Measurements from ENCODE around the gene STARD3NL.
"Not testable (repeated sequence)": the region's sequence is repeated elsewhere in the genome, so short reads cannot be mapped to it uniquely, and the experiment has no call there.

The STARD3NL gene

DNA sequence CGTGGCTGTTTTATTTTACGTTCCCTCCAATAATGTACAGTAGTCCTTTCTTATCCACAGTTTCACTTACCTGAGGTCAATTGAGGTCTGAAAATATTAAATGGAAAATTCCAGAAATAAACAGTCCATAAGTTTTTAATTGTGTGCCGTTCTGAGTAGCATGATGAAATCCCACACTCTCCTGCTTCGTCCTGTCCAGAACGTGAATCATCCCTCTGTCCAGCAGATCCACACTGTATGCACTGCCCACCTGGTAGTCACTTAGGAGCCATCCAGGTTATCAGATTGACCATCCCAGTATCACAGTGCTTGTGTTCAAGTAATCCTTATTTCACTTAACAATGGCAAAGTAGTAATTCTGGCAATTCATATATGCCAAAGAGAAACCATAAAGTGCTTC lies 46.3 kb downstream of the STARD3NL start:
- no peak for FAIRE-seq

- no peak for FAIRE-seq
These were observed 51.3 kb downstream of the STARD3NL start for GRCh38 chr7:38229386-38229785.

- no peak for FAIRE-seq
These were observed 52.0 kb downstream of the STARD3NL start for GRCh38 chr7:38229884-38230642.

DNA sequence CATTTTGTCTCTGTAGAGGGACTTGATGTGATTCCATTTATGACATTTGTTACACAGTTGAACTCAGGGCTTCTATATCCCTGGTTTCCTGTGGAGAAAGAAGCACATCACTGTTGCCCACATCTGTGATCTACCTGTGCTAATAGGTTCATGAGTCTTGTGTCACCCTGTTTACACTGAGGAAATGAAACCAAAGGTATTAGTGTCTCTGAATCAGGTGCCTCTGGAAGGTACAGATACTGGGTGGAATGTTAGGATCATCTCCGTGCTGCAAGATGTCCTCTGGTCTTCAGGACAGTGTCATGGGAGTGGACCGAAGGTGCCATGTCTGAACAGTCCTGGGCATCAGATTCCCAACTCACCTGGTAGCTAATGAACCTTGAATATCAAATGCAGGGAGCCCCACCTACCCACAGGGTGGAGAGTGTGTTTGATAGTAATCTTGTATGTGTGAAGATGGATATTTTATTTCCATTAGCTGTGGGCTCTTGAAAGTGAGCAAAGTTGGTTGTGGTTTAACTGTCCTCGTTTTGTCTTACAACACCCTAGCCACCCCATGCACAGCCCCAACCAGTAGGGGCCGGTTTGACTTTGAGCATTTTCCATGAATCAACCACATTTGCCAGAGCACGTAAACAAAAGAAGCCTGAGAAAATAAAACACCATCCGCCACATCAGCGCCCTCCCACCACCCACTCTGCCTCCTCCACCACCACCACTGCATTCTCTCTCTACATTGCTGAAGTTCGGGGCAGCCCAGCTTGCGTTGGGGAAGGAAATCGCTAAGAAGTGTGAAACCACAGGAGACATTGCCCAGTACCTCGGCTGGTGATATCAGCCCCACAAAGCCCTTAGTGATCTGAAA lies 54.7 kb downstream of the STARD3NL start:
- no peak for FAIRE-seq

GRCh38 chr7:38234759-38235158 lies 56.7 kb downstream of the STARD3NL start:
- not testable (repeated sequence) for FAIRE-seq

- FAIRE-seq, result no peak
These were observed 57.6 kb downstream of the STARD3NL start for GRCh38 chr7:38235606-38236005.

DNA sequence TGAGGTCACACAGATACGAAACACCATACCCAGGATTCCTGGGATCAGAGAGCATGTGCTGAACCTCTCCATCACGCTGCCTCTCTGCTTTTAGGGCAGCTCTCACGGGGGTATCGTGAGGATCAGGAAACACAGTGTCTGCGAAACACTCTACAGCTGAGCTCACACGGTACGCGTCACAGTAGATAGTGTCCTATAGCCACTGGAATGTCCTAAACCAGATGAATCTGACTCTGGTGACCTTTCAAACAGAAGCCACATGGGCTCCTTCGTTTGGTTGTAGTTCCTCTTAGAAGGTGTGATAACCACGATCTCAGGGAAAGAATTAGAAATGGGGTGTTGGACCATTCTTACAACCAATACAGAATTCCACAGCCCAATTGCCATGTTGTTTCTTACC lies 61.1 kb downstream of the STARD3NL start:
- FAIRE-seq, result not testable (repeated sequence)

DNA sequence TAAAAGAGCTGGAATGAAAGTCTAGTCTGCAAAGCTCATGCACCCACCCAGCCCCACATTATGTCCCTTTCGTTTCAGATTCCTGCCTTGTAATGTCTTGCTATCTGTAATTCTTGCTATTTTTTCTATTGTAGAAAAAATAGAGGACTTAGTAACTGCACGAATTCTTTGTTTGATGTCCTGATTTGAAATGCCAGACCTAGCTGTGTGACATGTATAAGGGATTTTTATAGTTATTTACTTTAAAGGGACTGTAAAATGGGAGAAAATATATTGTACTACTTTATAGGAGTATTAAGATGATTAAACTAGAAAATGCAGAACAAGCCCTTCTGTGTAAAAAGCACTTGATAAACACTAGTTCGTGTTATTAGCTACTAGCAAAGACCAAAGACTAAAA lies 63.0 kb downstream of the STARD3NL start:
- FAIRE-seq, result no peak

- FAIRE-seq, result no peak
These were observed 64.8 kb downstream of the STARD3NL start for GRCh38 chr7:38242814-38243213.

GRCh38 chr7:38243345-38243744 lies 65.3 kb downstream of the STARD3NL start:
- FAIRE-seq, result not testable (repeated sequence)

DNA sequence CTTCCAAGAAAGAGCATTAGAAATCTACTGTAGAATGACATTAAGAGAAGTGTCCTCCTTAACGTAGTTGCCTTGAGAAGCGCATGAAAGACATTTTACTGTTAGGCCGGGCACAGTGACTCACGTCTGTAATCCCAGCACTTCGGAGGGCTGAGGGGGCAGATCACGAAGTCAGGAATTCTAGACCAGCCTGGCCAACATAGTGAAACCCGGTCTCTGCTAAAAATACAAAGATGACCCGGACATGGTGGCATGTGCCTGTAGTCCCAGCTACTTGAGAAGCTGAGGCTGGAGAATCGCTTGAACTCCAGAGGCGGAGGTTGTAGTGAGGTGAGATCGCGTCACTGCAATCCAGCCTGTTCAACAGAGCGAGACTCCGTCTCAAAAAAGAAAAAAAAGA lies 66.5 kb downstream of the STARD3NL start:
- no peak for FAIRE-seq

DNA sequence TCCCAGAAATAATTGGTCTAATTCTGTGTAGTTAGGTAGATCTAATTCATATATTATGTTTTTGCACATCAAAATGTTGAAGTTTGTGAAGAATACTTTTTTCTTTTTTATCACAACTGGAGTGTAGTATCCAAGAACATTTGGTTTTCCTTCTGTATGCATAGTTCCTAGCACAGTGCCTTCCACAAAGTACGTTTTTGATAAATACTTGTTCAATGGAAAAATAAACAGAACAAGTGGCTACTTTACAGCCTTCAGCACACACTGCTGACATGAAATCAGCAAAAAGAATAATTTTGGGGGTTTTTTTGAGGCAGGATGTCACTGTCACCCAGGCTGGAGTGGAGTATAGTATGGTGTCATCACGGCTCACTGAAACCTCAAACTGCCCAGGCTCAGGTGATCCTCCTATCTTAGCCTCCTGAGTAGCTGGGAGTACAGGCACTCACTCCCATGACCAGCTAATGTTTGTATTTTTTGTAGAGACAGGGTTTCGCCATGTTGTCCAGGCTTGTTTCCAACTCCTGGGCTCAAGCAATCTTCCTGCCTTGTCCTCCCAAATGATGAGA lies 67.4 kb downstream of the STARD3NL start:
- FAIRE-seq, result no peak

- FAIRE-seq, result no peak
These were observed 70.1 kb downstream of the STARD3NL start for GRCh38 chr7:38248069-38248567.

DNA sequence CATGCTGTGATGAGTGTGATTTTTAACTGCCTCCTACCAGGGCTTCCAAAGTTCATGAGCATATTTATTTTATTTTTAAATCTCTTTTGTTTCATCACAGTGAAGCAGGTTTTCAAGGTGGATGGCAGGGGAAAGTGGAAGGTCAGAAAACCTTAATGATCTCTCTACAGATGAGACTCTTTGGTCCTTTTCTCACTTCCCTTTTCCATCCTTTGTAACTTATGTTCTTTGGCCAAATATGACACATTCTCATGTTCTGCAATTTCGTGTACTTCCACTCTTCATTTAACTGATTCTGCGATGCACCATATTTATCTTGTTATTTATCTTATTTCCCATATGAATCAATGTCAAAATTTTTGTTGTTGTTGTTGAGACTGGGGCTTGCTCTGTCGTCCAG lies 71.8 kb downstream of the STARD3NL start:
- FAIRE-seq, result not testable (repeated sequence)

DNA sequence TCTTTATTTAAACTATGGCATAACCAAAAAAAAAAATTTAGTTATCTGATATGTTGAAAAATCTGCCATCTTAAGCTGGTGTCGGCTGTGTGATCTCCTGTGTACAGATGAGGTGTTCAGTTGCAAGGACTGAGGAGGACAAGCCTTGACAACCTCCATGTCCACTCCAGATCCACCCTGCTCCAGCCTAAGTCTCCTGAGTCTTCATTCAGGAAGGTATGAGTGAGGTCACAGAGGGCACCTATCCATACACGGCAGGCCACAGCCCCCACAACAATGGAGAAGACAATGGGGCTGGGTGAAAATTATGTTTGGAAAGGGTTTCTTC lies 79.3 kb downstream of the STARD3NL start:
- no peak for FAIRE-seq

DNA sequence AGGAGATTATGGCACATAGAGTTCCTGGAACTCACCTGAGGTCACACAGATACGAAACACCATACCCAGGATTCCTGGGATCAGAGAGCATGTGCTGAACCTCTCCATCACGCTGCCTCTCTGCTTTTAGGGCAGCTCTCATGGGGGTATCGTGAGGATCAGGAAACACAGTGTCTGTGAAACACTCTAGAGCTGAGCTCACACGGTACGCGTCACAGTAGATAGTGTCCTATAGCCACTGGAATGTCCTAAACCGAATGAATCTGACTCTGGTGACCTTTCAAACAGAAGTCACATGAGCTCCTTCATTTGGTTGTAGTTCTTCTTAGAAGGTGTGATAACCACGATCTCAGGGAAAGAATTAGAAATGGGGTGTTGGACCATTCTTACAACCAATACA lies 81.1 kb downstream of the STARD3NL start:
- FAIRE-seq, result not testable (repeated sequence)

DNA sequence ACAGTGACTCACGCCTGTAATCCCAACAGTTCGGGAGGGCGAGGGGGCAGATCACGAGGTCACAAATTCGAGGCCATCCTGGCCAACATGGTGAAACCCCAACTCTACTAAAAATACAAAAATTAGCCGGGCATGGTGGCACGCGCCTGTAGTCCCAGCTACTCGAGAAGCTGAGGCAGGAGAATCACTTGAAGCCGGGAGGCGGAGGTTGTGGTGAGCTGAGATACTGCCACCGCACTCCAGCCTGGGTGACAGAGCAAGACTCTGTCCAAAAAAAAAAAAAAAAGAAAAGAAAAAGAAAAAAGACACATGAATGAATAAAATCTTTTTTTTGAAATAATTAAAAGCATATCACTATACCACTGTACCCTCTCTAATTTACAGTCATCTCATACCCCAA lies 83.6 kb downstream of the STARD3NL start:
- not testable (repeated sequence) for FAIRE-seq

DNA sequence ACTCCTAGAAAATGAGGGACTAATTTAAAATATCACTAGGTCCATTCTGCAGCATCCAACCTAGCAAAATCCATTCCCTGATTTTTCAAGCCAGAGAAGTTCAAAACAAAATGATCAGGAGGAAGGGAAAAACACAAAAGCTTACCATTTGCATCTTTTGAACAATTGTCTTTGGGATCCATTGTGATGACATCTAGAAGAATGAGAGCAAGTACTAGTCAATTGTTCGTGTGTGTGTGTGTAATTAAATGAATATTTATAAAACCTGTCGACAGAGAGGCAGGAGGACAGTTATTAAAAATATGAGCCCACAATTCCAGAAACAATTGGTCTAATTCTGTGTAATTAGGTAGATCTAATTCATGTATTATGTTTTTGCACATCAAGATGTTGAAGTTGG lies 84.0 kb downstream of the STARD3NL start:
- FAIRE-seq, result not testable (repeated sequence)

GRCh38 chr7:38262545-38262944 lies 84.5 kb downstream of the STARD3NL start:
- FAIRE-seq, result no peak

DNA sequence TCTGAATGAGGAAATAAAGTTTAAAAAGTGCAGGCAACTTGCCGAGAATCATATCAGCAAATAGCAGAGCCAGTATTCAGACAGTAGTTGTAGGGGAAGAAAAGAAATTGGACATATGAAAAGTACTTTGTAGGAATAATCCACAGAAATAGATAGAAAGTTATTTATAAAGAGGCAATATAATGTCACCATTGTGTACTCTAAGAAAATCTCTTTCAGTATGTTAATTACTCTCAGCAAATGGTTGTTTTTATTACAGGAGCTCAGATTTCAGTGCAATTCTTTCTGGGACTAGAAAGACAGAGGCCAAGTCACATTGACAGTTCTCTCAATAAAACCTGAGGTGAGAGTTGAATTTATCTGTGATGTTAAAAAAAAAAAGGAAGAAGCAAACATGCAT lies 85.2 kb downstream of the STARD3NL start:
- FAIRE-seq, result not testable (repeated sequence)

- FAIRE-seq, result not testable (repeated sequence)
These were observed 86.6 kb downstream of the STARD3NL start for GRCh38 chr7:38264602-38265001.

DNA sequence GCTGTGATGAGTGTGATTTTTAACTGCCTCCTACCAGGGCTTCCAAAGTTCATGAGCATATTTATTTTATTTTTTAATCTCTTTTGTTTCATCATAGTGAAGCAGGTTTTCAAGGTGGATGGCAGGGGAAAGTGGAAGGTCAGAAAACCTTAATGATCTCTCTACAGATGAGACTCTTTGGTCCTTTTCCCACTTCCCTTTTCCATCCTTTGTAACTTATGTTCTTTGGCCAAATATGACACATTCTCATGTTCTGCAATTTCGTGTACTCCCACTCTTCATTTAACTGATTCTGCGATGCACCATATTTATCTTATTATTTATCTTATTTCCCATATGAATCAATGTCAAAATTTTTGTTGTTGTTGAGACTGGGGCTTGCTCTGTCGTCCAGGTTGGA lies 87.9 kb downstream of the STARD3NL start:
- FAIRE-seq, result not testable (repeated sequence)

DNA sequence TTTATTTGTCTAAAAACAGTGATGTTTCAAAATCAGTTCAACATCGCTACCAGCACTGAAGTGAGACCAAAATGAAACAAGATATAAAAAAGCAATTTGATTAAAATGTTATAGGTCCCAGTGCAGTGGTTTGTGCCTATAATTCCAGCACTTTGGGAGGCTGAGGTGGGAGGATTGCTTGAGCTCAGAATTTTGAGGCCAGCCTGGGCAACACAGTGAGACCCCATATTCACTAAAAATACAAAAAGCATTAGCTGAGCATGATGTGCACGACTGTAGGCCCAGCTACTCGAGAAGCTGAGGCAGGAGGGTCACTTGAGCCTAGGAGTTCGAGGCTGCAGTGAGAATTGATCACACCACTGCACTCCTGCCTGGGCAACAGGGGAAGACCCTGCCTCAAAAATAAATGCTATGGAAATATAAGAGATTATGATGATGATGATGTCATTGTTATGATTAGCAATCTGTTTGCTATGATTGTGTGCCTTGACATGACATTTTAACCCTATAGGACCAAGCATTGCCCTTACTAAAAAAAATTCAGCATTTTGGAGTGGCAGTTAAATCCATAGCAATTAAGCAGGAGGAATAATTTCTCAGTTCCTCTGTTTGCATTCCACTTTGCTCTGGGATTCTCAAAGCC lies 91.8 kb downstream of the STARD3NL start:
- FAIRE-seq, result not testable (repeated sequence)
